Activated T-helper 1 cell treated with anti-CD3 and anti-CD28 coated beads, Interleukin-2, amount 50 U/mL, for 16 hours (primary cell): Measurements from ENCODE around the gene BEST4.
"Not testable (repeated sequence)": the region's sequence is repeated elsewhere in the genome, so short reads cannot be mapped to it uniquely, and the experiment has no call there.

ENCODE experiments used
- DNase-seq, 2 donors: peaks; one replicate each; pipeline ENCODE4 v3.0.0-alpha.2; 2020; ENCODE audit warnings: low read depth in 1 of 2, low spot score in 1 of 2

Gene BEST4

GRCh38 chr1:44803062-44803311, 15.0 kb upstream of the BEST4 start:
- DNase-seq = no peak

GRCh38 chr1:44802306-44803061, 14.5 kb upstream of the BEST4 start:
- DNase-seq = no peak

- no peak for DNase-seq
These were observed 13.7 kb upstream of the BEST4 start for GRCh38 chr1:44801491-44802305.

- DNase-seq = peak; percentile 96 to 98
These were observed 12.0 kb upstream of the BEST4 start, which contains the start of gene PLK3 for GRCh38 chr1:44799770-44800584. TSS of gene PLK3 (plus strand) at chr1:44800377. CDS start at chr1:44800464, 87 bp downstream.

GRCh38 chr1:44798481-44799365, 10.8 kb upstream of the BEST4 start:
- DNase-seq = no peak

- DNase-seq = not testable (repeated sequence)
These were observed 9.9 kb upstream of the BEST4 start for GRCh38 chr1:44797886-44798285.

- DNase-seq = no peak
These were observed 4.9 kb upstream of the BEST4 start for GRCh38 chr1:44792736-44793502.

GRCh38 chr1:44790968-44791801, 3.2 kb upstream of the BEST4 start:
- DNase-seq = no peak

GRCh38 chr1:44787506-44787905, 464 bp downstream of the BEST4 start:
- DNase-seq = no peak

GRCh38 chr1:44786841-44787426, 1.0 kb downstream of the BEST4 start:
- no peak for DNase-seq

- DNase-seq = peak; percentile 65 to 66
These were observed 1.7 kb downstream of the BEST4 start for GRCh38 chr1:44786138-44786840.

GRCh38 chr1:44785501-44786137, 2.4 kb downstream of the BEST4 start:
- no peak for DNase-seq

- no peak for DNase-seq
These were observed 3.0 kb downstream of the BEST4 start for GRCh38 chr1:44785029-44785380.

- DNase-seq = peak in 1 of 2 donors; percentile 16
These were observed 3.6 kb downstream of the BEST4 start for GRCh38 chr1:44784094-44785028.

- no peak for DNase-seq
These were observed 4.3 kb downstream of the BEST4 start for GRCh38 chr1:44783697-44784093.

GRCh38 chr1:44780583-44781121, 7.3 kb downstream of the BEST4 start:
- DNase-seq = no peak
